Neural crest cell (in vitro differentiated cells): ENCODE data around the gene ZNF292. TPM values are rescaled to one million over a fixed set of nuclear protein-coding genes. Genes with fewer than 3 reads are reported as not detected.

Experiments used
- DNase-seq: peaks from one replicate; pipeline ENCODE4 v3.0.0; 2021; ENCODE audit warnings: low read depth, mixed read lengths, low spot score
- H3K27ac Mint-ChIP-seq: one replicate; pipeline ENCODE4 v1.8.0; 2021; ENCODE audit warnings: mild to moderate bottlenecking, mixed read lengths; ENCODE audit not compliant: unreplicated experiment
- H3K27me3 Mint-ChIP-seq: 2 replicates; pipeline ENCODE4 v1.8.0; 2021; ENCODE audit warnings: low read depth, mild to moderate bottlenecking, mixed read lengths
- H3K36me3 Mint-ChIP-seq: 2 replicates; pipeline ENCODE4 v1.8.0; 2021; ENCODE audit warnings: low read depth, mild to moderate bottlenecking, mixed read lengths
- H3K4me1 Mint-ChIP-seq: 2 replicates; pipeline ENCODE4 v1.8.0; 2021; ENCODE audit warnings: mixed read lengths
- H3K4me3 Mint-ChIP-seq: one replicate; pipeline ENCODE4 v1.8.0; 2021; ENCODE audit warnings: mild to moderate bottlenecking, mixed read lengths
- H3K9me3 Mint-ChIP-seq: 2 replicates; pipeline ENCODE4 v1.8.0; 2021; ENCODE audit warnings: mixed read lengths
- CTCF ChIP-seq: fragments of 200-600 bp; sonication (generic); conservative IDR thresholded peaks from 2 replicates; pipeline ENCODE4 v1.5.0; 2021; ENCODE audit warnings: antibody characterized with exemption, mild to moderate bottlenecking
- total RNA-seq: library from RNA; stranded (reverse); gene quantifications from 2 replicates; pipeline ENCODE4 v1.2.1, GENCODE V29; 2021

The ZNF292 gene
- total RNA-seq, 1 donor from 2014 or later = 55.2 TPM

GRCh38 chr6:87243812-87244211, 88.4 kb downstream of the ZNF292 start:
- Mint-ChIP-seq H3K36me3 (peaks cover 26% of the 10 kb centered on the region), H3K9me3 (no peaks in the 10 kb centered on the region), H3K27me3 (no peaks in the 10 kb centered on the region), H3K4me1 (no peaks in the 10 kb centered on the region), H3K4me3 (no peak overlapping the region), H3K27ac (no peak overlapping the region)
- DNase-seq = no peak
- no peak for TF ChIP-seq CTCF

- Mint-ChIP-seq H3K27ac (no peak overlapping the region), H3K36me3 (peaks cover 30% of the 10 kb centered on the region), H3K27me3 (no peaks in the 10 kb centered on the region), H3K4me3 (no peak overlapping the region), H3K9me3 (no peaks in the 10 kb centered on the region), H3K4me1 (no peaks in the 10 kb centered on the region)
- TF ChIP-seq CTCF = no peak
- DNase-seq = no peak
Observed at GRCh38 chr6:87244380-87244779, 89.0 kb downstream of the ZNF292 start.

DNA sequence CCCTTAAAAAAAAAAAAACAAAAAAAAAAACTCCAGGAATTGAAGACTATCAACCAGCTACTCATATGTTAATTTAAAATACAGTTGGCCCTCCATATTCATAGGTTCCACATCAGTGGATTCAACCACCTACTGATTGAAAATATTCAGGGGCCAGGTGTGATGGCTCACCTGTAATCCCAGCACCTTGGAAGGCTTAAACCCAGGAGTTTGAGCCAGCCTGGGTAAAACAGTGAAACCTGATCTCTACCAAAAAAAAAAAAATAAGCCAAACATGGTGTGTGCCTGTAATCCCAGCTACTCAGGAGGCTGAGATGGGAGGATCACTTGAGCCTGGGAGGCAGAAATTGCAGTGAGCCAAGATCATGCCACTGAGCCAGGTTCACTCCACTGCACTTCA, 94.7 kb downstream of the ZNF292 start:
- Mint-ChIP-seq H3K4me1 (no peaks in the 10 kb centered on the region), H3K27me3 (no peaks in the 10 kb centered on the region), H3K4me3 (no peak overlapping the region), H3K27ac (no peak overlapping the region), H3K9me3 (no peaks in the 10 kb centered on the region), H3K36me3 (peaks cover 24% of the 10 kb centered on the region)
- no peak for TF ChIP-seq CTCF
- DNase-seq = no peak

DNA sequence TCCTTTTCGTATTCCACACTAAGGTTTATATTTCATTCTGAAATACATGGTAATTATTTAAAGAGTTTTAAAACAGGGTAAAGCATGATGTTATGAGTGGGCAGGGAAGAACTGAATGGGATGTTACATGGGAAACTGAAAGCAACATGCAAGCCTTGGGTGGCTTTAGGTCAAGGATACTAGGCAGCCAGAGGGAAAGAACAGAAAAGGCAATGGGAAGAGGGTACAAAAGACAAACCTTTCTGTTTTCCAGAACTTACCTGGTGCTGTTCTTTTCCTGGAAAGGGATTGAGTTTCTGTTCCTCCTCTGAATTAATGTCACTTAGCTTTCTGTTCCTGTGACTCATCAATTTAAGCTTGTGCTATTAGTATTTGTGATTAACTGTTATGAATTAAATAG, 95.9 kb downstream of the ZNF292 start:
- Mint-ChIP-seq H3K4me3 (no peak overlapping the region), H3K27me3 (no peaks in the 10 kb centered on the region), H3K36me3 (peaks cover 32% of the 10 kb centered on the region), H3K9me3 (no peaks in the 10 kb centered on the region), H3K27ac (no peak overlapping the region), H3K4me1 (no peaks in the 10 kb centered on the region)
- no peak for DNase-seq
- no peak for TF ChIP-seq CTCF

- no peak for DNase-seq
- H3K4me1 Mint-ChIP-seq = no peaks in the 10 kb centered on the region
- H3K27ac Mint-ChIP-seq = no peak overlapping the region
- peaks cover 37% of the 10 kb centered on the region for H3K36me3 Mint-ChIP-seq
- H3K27me3 Mint-ChIP-seq = no peaks in the 10 kb centered on the region
- TF ChIP-seq CTCF = no peak
- H3K4me3 Mint-ChIP-seq = no peak overlapping the region
- no peaks in the 10 kb centered on the region for H3K9me3 Mint-ChIP-seq
Observed at GRCh38 chr6:87251725-87252124, 96.4 kb downstream of the ZNF292 start.

GRCh38 chr6:87257046-87257445, 101.7 kb downstream of the ZNF292 start:
- Mint-ChIP-seq H3K27ac (no peak overlapping the region), H3K4me1 (no peaks in the 10 kb centered on the region), H3K9me3 (no peaks in the 10 kb centered on the region), H3K4me3 (no peak overlapping the region), H3K36me3 (peaks cover 50% of the 10 kb centered on the region), H3K27me3 (no peaks in the 10 kb centered on the region)
- TF ChIP-seq CTCF = no peak
- no peak for DNase-seq
